ENCODE results near the gene ATXN7L3.
A peak's percentile ranks its signal among the peaks of the same experiment; 100 is the strongest.

Gene ATXN7L3

DNA sequence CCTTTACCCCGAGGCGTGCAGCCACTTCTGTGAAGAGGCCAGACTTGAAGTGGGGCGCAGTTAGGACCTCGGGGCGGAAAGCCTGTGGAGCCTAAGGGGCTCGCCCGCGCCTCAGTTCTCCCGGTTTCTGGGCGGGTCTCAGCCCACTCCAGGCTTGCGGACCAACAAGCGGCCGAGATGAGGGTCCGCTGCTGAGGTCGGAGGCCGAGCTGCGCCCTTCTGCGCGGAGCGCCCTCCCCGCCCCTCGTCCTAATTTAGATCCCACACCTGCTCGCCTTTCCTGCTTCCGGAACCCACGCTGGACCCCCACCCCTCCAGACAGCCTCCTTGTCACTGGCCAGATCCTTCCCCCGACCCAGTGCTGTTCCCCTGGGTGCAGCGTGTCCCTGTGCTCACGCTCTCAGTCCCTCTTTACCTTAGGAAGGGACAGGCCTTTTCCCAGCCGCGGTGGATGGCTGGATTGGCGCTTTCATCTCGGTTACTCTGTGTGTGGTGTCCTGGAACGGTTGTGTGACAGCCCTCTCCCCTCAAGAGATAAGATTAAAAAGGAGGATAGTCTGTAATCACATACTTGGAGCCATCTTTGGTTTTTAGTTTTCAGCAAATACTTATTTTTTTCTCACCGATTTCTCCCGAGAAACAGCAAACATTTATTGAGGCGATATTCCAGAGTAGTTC lies 933 bp upstream of the ATXN7L3 start:
- DNase-seq (ENCODE audit: low spot score) = no peak

DNA sequence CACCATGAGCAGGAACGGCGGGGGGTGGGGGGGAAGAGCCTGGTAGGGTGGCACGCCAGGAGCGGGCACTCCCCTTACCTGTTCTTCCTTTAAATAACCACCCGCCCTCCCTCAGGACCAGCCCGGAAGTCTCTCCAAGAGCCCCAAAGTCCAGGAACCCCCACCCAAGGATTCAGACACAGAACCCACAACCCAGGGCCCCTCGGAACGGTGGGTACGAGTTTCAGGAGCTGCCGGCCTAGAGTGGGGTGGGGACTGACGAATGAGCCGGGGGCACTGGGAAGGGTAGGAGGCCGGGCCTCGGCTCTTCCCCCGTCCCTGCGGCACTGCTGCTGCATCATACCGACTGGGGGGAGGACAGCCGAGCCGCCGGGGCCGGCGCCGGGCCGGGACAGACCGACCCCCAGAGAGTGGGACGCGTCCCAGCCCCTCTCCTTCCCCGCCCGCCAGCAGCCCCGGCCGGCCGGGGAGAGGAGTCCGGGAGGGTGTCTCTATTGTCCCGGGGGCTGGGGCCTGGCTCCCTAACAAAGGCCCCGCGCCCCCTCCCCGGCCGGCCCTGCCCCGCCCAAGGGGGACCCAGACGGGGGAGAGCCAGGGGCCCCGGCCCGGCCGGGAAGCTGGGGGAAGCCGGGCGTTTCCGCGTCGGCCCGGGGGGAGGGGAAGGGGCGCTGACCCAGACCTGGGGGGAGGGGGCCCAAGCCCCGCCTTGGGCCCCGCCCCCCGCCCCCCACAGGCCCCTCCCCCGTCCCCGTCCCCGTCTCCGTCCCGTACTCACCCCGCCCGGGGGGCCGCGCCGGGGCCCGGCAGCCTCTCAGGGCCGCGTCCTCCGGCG lies 747 bp downstream of the ATXN7L3 start:
- DNase-seq (ENCODE audit: low spot score) = peak; percentile 49

DNA sequence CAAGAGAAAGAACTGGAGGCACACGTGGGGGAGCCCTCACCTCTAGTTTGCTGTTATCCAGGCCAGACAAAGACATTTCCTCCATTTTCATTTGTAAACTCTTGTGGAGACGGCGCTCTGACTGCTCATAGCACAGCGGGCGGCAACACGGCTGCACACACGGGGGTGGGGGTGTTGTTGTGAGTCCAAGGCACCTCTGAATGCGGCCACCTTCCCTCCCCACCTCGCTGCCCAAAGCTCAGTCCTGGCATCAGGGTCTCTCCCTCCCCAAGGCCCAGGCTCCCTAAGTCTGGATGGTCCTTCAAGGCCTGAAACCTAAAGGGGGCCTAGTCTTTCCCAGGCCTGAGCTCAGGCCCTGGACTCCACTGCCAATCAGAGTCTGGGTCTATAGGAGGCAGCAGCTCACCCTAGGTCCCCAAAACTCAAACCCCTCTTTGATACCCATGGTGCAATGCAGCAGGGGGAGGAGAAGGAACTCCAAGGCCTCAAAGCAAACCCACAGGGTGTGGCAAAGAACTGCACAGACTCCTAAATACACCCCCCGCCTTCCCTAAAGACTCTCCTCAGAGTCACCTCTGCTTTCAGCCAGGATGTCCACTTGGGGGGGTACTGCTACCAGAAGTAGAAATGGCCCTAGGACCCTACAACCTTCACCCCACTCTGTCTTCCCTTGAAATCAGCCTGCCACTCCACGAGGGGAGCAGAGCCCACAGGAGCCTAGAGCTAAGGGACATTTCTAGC lies 1.5 kb downstream of the ATXN7L3 start:
- peak; percentile 71 for DNase-seq (ENCODE audit: low spot score)

DNA sequence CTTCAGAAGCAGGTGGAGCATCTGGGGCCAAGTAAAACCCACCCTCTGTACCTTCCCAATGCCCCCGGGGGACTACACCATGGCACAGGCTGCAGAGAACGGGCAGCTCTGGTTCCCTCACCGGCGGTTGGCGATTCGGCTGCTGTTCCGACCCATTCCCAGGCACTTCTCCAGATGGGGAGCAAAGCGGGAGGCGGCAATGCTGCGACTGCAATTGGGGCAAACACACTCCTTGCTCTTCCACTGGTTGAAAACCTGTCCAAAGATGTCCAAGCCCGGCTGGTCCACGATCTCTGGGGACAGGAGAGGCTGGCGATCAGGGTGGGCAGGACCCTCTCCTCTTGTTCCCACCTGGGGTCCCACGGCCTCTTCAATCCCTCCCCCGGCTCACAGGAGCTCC lies 2.6 kb downstream of the ATXN7L3 start:
- DNase-seq (ENCODE audit: low spot score) = no peak

DNA sequence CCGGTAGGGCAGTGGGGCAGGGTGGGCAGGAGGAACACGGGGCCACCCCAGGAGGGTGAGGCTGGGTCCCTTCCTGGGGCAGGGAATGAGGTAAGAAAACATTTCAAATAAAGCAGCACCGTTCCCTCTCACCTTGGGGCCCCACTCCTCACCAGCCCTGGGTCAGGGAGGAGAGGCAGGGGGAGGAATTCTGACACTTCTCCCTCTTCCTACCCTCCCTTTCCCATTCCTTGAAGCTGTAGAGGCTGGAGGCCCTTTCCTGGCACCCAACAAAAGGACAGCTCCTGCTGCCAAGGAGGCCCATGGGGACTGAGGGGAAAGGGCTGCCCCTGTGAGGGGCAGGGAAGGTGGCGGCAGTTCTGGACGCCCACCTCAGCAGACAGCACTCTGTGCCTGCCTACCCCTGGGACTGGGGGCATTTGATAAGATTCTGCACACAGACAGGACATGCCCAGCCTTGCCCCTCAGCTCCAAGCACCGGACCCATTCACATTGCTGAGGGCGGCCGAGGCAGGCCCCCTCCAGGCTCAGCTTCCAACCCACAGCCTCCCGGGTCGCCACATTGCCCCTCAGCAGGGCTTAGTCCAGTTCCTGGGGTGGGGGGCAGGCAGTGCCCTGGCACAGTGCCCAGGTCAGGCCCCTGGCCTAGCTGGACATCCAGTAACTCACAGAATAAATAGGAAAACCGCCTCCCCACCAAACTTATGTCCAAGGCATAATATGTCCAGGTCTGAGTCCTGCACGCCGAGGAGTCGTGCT lies 6.2 kb downstream of the ATXN7L3 start:
- no peak for DNase-seq (ENCODE audit: low spot score)

DNA sequence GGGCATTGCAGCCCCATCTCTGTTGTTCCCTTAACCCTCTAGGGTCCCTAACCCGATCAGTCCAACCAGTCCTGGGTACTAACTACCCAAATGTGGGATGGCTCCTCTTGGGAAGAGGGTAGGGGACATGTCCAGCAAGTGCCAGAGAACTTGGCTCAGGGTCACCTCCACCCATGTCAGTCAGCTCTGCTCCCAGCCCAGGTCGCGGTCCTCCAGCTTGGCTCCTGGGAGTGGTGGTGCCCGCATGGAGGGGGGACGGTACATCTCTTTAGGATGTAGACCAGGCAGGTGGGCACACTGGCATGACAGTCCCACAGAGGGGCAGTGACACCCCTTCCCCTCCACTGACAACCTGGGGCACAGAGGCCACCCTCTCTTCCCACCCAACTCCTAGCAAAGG lies 6.9 kb downstream of the ATXN7L3 start:
- DNase-seq (ENCODE audit: low spot score) = no peak

DNA sequence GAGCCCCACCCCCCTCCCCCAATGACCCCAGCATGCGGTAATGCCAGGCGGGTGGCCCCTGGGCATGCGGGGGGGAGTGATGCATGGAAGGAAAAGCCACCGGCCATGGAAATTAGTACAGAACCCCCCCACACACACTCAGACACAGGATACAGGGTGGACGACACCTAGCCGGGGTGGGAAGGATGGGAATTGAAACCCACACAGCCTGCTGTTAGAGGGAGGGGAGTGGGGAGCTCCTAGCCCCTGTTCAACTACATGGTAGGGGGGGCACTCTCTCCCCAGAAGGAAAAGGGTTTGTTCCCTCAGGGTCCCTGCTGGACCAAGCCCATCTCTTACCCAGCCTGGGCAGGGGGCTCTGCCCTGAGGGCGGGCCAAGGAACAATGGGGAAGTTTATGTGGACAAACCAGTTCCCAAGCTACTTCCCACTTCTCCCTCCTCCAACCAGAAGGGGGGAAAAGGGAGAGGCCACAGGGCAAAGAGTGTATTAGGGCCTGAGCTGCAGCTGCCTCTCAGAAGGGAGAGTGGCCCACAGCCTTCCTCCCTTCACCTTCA lies 7.7 kb downstream of the ATXN7L3 start:
- DNase-seq (ENCODE audit: low spot score) = no peak

DNA sequence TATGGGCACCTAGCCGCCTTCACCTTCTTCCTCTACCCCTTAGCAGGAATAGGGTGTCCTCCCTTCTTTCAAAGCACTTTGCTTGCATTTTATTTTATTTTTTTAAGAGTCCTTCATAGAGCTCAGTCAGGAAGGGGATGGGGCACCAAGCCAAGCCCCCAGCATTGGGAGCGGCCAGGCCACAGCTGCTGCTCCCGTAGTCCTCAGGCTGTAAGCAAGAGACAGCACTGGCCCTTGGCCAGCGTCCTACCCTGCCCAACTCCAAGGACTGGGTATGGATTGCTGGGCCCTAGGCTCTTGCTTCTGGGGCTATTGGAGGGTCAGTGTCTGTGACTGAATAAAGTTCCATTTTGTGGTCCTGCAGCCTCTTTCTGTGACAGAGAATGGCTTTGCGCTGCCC lies 8.3 kb downstream of the ATXN7L3 start:
- DNase-seq (ENCODE audit: low spot score) = no peak

DNA sequence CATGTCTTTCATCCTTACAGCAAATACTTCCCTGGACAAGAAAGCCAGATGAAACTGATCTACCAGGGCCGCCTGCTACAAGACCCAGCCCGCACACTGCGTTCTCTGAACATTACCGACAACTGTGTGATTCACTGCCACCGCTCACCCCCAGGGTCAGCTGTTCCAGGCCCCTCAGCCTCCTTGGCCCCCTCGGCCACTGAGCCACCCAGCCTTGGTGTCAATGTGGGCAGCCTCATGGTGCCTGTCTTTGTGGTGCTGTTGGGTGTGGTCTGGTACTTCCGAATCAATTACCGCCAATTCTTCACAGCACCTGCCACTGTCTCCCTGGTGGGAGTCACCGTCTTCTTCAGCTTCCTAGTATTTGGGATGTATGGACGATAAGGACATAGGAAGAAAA lies 9.2 kb downstream of the ATXN7L3 start:
- no peak for DNase-seq (ENCODE audit: low spot score)

DNA sequence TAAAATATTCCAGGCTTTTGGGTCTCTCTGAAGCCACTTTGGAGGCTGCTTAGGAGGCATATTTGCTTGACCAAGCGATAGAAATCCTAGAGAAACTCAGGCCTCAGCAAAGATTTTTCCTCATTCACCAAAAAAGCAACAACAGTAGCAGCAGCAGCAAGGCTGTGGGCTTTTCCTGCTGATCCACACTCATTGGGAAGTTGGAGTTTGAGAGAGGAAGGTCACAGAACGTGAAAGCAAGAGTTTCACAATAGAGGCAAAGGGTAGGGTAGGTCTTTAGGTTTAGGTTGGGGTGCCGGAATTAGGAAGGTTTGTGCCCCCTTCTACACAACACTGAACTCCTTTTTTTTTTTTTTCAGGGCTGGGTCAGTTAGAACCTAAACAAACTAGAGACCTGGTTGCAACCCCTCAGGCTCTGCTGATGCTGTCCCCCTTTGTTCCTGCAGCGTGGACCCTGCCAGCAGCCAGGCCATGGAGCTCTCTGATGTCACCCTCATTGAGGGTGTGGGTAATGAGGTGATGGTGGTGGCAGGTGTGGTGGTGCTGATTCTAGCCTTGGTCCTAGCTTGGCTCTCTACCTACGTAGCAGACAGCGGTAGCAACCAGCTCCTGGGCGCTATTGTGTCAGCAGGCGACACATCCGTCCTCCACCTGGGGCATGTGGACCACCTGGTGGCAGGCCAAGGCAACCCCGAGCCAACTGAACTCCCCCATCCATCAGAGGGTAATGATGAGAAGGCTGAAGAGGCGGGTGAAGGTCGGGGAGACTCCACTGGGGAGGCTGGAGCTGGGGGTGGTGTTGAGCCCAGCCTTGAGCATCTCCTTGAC lies 10.9 kb downstream of the ATXN7L3 start:
- DNase-seq (ENCODE audit: low spot score) = no peak

DNA sequence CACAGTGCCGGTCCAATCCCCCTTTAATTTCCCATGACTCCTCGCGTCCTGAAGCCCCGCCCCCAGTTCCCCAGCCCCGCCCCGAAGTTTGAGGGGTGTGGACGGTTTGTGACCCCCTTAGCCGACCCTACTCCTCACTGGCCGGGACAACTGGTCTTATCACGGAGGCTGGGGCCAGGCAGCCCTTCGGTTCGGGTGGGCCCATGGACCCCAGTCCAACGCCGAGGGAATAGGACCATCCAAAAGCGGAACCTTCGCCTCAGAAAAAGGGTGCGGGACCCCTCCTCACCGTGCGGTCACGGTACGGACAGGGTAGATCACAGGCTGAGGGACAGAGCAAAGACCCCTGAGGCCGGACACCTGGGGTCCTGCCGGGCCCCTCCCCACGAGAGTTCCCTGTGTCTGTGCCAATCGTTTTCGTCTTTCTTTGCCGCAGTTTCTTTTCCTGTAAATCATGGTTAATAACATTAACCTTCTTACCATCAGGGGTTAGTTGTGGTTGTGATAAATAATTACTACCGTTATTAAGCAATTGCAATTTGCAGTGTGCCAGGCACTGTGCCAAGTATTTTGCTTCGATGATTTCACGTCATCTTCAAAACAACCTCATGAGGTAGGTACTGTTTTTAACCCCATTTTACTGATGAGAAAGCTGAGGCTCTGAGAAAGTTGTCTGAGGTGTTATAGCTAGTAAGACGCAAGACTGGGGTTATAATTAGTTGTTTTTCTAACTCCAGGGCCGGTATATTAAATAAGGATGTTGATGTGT lies 12.4 kb downstream of the ATXN7L3 start:
- no peak for DNase-seq (ENCODE audit: low spot score)

DNA sequence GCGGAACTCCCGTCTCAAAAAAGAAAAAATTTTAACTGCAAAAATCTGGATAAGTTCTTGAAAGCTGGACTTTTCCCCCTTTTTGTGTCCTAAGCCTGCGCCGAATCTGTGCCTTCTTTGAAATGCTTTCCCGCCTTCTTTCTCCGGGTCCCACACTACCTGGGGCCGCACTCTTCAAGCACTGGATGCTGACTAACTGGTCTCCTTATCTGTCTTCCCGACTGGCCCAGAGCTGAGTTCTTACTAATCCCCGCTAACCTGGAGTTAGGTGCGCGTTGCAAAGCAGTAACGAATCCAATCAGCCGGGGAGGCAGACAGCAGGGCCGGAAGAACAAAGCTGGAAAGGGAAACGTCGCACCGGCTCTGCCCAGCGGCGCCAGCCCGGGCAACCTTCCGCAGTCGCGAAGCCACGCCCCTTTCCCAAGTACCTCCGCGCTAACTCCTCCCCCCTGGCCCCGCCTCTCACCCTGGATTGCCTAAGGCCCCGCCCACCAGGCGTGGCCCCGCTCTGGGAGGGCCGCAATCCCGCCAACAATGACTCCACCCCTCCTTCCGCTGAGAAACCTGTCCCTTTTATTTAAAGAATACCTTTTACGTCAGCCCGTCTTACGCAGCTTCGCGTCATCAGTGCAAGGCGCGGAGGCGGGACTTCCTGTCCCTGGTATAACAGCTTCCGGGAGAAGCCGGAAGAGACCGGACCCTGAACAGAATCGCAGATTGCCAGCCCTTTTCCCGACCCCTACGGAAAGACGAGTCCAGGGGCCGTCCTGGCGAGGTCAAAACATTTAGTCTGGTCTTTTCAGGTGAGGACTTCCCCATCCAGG lies 13.2 kb downstream of the ATXN7L3 start, which contains the start of gene TMUB2:
Gene TMUB2 (plus strand): TSS at position 666 of the 824 bp plus-strand sequence. CDS start 737 bp downstream, outside the sequence.
- DNase-seq (ENCODE audit: low spot score) = peak; percentile 100

DNA sequence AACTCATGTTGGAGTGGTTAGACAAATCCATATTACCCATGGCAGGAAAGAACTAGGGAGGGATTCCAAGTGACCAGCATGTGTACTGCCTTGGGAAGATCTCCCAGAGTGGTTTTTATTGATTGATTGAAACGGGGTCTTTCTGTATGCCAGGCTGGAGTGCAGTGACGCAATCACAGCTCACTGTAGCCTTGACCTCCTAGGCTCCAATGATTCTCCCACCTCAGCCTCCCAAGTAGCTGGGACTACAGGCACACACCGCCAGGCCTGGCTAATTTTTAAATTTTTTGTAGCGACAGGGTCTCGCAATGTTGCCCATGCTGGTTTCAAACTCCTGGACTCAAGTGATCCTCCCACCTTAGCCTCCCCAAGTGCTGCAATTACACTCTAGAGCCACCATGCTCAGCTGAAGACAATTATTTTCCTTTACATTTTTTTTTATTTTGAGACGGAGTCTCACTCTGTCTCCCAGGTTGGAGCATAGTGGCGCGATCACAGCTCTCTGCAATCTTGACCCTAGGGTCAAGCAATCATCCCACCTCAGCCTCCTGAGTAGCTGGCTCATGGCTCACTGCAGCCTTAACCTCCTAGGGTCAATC lies 15.4 kb downstream of the ATXN7L3 start:
- DNase-seq (ENCODE audit: low spot score) = no peak

DNA sequence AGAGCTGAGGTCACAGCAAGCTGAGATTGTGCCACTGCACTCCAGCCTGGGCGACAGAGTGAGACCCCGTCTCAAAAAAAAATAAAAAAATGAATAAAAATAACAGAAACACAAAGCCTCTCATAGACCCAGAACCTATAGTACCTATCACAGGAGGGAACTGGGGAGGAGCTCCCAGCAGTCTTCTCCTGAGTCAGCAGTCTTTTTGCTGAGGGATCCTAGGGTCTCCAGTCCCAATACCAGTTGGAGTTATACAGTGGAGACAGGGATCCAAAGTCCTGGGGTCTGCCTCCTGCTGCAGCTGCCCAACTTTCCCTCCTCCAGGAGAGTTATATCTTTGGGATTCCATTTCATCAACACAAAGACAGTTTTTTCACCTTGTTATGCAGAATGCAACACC lies 16.7 kb downstream of the ATXN7L3 start:
- no peak for DNase-seq (ENCODE audit: low spot score)

DNA sequence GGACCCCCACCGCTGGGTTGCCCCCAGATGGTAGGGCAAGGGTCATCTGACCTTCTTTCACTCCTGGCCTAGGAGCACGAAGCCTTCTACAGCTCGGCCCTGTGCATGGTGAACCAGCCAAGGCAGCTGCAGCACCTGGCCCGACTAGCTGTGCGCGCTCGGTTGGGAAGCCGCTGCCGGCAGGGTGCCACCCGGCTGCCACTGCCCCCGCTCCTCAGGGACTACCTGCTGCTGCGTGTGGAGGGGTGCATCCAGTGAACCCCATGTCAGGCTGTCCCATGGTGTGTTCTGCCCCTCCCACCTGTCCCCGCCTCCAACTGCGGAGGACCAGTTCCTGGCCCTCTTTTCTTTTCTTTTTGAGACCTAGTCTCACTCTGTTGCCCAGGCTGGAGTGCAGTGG lies 21.6 kb downstream of the ATXN7L3 start:
- no peak for DNase-seq (ENCODE audit: low spot score)

DNA sequence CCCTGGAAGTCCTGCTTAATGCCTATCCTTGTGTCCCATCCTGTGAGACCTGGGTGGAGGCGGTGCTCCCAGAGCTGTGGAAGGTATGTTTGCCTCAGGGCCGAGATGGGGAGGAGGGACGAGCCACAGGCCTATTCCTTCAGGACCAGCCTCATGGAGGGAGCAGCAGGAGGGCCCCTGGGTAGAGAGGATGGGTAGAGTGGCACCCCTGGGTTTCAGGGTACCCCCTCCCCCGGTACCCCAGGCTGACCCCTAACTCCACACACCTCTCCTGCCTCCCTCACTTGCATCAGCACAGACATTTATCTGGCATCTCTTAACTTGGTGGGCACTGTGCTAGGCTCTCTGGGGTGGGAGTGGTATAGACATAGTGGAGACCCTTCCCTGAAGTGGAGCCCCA lies 22.0 kb downstream of the ATXN7L3 start:
- no peak for DNase-seq (ENCODE audit: low spot score)

DNA sequence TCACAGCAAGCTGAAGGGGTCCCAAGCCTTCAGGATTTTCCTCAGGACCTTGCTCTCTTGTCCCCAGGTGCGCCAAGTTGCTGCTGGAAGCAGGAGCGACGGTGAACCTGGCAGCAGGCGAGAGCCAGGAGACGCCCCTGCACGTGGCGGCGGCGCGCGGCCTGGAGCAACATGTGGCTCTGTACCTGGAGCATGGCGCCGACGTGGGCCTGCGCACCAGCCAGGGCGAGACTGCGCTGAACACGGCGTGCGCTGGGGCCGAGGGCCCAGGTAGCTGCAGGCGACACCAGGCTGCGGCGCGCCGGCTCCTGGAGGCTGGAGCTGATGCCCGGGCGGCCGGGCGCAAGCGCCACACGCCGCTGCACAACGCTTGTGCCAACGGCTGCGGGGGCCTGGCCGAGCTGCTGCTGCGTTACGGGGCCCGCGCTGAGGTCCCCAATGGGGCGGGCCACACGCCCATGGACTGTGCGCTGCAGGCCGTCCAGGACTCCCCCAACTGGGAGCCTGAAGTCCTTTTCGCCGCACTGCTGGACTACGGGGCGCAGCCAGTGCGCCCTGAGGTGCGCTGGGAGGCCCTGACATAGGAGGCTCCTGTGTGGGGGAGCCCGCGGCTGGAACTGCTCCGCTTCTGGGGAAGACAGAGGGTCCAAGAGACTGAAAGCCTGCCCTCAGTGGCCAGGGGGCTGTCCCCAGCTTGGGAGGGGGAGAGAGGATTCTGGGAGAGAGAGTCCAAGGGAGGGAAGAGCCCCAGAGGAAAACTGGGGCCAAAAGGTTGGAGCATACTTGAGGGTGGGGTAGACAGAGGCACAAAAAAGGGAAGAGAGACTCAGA lies 22.8 kb downstream of the ATXN7L3 start:
- DNase-seq (ENCODE audit: low spot score) = no peak

DNA sequence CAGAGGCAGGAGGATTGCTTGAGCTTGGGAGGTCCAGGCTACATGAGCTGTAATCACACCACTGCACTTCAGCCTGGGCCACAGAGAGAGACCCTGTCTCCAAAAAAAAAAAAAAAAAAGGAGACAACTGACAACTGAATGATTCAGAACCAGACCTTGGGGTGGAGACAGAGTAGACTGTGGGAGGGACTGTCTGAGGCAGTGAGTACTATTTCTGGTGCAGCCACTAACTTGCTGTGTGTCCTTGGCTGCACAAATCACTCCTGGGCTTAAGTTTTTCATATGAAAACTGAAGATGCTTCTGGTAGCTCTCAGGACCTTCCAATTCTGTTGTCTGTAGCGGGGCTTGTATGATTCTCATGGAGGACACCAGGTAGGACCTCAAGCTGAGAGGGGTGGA lies 23.4 kb downstream of the ATXN7L3 start:
- peak; percentile 21 for DNase-seq (ENCODE audit: low spot score)

Data from activated CD4-positive, alpha-beta T cell treated with anti-CD3 and anti-CD28 coated beads, Interleukin-2, Interleukin-4, amounts not matched to agents 100 ng/mL and 50 ng/mL, durations not matched to agents 16 hours and 8 hours (primary cell).